SJCRH30 (cell line): ENCODE results near the gene SHC2. TPM values are rescaled to one million over a fixed set of nuclear protein-coding genes. Genes with fewer than 3 reads are reported as not detected.
A peak's percentile ranks its signal among the peaks of the same experiment; 100 is the strongest.
"Not testable (repeated sequence)": the region's sequence is repeated elsewhere in the genome, so short reads cannot be mapped to it uniquely, and the experiment has no call there.

Experiments
- DNase-seq, 2 experiments: peaks; one replicate each; pipeline ENCODE4 v3.0.0-alpha.2; 2015 to 2020
- H3K27ac ChIP-seq: fragments of 250-450 bp; sonication (Bioruptor Pico); 2 replicates; pipeline ENCODE4 v1.5.1; 2020; ENCODE audit warnings: mild to moderate bottlenecking, moderate library complexity
- H3K27me3 ChIP-seq: fragments of 250-450 bp; sonication (Bioruptor Pico); 2 replicates; pipeline ENCODE4 v1.5.1; 2020; ENCODE audit warnings: mild to moderate bottlenecking, moderate library complexity
- H3K36me3 ChIP-seq: fragments of 250-450 bp; sonication (Bioruptor Pico); 2 replicates; pipeline ENCODE4 v1.5.1; 2020; ENCODE audit warnings: mild to moderate bottlenecking, moderate library complexity
- H3K4me1 ChIP-seq: fragments of 250-450 bp; sonication (Bioruptor Pico); 2 replicates; pipeline ENCODE4 v1.5.1; 2020; ENCODE audit warnings: mild to moderate bottlenecking, moderate library complexity
- H3K4me3 ChIP-seq: fragments of 250-450 bp; sonication (Bioruptor Pico); 2 replicates; pipeline ENCODE4 v1.5.1; 2020; ENCODE audit warnings: mild to moderate bottlenecking, moderate library complexity
- H3K9me3 ChIP-seq: fragments of 250-450 bp; sonication (Bioruptor Pico); replicated peaks from 2 replicates; pipeline ENCODE4 v1.5.1; 2020; ENCODE audit warnings: mild to moderate bottlenecking, moderate library complexity
- total RNA-seq: library from RNA; depleted of rRNA; stranded (reverse); fragments of >200 nt; shearing (Covaris generic); gene quantifications from 2 replicates; pipeline ENCODE4 v1.2.3, GENCODE V29; 2014

The SHC2 gene
- total RNA-seq, 1 experiment from 2014 or later = 0.12 TPM

DNA sequence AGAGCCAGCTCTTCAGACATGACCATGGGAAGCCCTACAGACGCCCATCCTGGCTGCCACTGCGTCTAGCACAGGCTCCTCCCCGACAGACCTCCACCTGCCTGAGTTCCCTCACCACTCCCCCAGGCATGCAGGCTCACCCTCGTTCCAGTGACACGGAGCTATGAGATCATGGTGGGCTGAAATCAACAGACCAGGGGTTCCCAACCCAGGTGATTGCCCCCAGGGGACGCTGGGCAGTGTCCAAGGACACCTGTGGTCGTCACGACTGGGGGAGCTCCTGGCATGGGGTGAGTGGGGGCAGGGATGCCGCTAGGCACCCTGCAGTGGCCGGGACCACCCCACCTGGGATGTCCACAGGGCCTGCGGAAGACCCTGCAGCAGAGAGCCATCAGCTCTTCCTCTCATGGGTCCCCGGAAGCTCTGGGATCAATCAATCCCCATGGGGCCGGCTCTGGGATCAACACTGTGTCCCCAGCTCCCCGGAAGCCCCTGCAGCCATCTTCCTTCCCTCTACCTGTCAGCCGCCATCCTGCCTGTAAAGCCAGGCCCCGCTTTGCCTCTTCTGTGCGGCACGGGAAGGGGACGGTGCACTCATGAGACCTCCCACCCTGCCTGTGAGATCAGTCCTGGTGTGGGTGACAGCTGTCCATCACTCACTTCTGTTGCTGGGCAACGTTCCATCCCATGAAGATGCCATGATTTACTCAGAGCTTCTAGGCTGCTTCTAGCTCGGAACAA lies 22.7 kb upstream of the SHC2 start:
- Histone ChIP-seq H3K27ac (no peak overlapping the region), H3K9me3 (no peaks in the 10 kb centered on the region)
- DNase-seq = no peak

DNA sequence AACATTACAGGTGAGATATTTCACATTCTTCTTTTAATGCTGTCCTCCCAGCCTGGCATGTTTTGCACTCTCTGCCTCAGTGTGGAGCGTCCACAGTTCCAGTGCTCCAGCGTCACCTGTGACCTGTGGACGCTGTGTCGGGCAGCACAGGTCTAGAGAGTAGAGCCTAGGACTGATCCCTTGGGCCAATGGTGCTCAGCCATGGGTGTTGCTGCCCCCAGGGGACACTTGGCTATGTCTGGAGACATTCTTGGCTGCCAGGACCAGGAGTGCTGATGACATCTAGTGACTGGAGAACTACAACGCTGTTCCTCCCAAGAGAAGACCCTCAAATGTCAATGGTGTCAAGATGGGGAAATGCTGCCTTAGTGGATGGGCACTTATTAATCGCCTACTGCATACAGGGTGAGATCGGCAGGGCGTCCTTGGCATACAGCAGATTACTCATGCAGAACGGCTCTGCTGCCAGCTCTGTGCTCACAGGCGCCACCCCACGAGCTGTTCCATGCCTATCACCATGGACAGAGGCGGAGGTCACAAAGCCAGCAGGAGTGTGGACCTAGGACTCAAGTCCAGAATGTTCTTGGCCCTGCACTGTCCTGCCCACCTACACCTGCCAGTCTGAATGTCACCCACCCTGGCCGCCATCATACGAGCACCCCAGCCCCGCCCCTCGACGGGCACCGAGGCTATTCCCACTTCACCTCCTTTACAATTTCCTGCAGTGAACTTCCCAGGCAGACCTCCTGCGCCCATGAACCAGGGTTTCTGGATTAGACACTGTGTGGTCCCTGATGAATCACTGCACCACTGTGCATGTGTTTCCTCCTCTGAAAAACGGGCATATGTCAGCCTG lies 21.6 kb upstream of the SHC2 start:
- Histone ChIP-seq H3K9me3 (no peaks in the 10 kb centered on the region), H3K36me3 (no peaks in the 10 kb centered on the region), H3K27ac (no peak overlapping the region), H3K4me3 (no peak overlapping the region), H3K4me1 (peaks cover 9% of the 10 kb centered on the region; the same call in 1 of the 2 replicates), H3K27me3 (no peaks in the 10 kb centered on the region)
- no peak for DNase-seq

More for the DNA sequence above, 22.7 kb upstream of the SHC2 start:
- no peak overlapping the region for H3K4me3 ChIP-seq
- H3K36me3 ChIP-seq = no peaks in the 10 kb centered on the region
- H3K27me3 ChIP-seq = no peaks in the 10 kb centered on the region
- H3K4me1 ChIP-seq = peaks cover 9% of the 10 kb centered on the region; the same call in 1 of the 2 replicates

DNA sequence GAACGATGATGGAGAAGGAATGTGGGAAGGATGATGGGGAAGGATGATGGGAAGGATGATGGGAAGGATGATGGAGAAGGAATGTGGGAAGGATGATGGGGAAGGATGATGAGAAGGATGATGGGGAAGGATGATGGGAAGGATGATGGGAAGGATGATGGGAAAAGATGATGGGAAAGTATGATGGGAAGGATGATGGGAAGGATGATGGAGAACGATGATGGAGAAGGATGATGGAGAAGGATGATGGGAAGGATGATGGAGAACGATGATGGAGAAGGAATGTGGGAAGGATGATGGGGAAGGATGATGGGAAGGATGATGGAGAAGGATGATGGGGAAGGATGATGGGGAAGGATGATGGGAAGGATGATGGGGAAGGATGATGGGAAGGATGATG lies 20.3 kb upstream of the SHC2 start:
- not testable (repeated sequence) for H3K27ac ChIP-seq, H3K36me3 ChIP-seq, H3K9me3 ChIP-seq, H3K4me3 ChIP-seq, DNase-seq, H3K27me3 ChIP-seq, H3K4me1 ChIP-seq

DNA sequence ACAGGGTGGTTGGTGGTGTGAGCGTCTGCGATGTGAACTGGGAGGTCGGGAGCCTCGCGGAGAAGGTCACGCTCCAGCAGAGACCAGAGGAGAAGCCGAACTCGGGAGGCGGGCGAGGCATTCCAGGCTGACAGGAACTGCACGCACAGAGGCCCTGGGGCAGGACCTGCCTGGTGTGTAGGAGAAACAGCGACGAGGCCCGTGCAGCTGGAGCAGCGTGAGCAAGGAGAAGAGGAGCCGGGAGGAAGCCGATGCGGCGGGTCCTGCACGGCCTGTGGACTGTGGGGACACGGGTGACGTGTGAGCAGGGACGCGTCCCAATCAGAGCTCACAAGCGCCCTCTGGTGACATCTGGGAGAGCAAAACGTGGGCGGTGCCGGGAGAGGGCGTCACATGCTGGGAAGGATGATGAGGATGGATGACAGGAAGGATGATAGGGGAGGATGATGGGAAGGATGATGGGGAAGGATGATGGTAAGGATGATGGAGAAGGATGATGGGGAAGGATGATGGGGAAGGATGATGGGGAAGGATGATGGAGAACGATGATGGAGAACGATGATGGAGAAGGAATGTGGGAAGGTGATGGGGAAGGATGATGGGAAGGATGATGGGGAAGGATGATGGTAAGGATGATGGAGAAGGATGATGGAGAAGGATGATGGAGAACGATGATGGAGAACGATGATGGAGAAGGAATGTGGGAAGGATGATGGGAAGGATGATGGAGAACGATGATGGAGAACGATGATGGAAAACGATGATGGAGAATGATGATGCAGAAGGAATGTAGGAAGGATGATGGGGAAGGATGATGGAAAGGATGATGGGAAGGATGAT lies 19.4 kb upstream of the SHC2 start:
- DNase-seq = no peak
- Histone ChIP-seq H3K9me3 (no peaks in the 10 kb centered on the region), H3K4me3 (no peak overlapping the region), H3K27ac (no peak overlapping the region), H3K36me3 (no peaks in the 10 kb centered on the region), H3K27me3 (no peaks in the 10 kb centered on the region), H3K4me1 (no peaks in the 10 kb centered on the region; the same call in 1 of the 2 replicates)

DNA sequence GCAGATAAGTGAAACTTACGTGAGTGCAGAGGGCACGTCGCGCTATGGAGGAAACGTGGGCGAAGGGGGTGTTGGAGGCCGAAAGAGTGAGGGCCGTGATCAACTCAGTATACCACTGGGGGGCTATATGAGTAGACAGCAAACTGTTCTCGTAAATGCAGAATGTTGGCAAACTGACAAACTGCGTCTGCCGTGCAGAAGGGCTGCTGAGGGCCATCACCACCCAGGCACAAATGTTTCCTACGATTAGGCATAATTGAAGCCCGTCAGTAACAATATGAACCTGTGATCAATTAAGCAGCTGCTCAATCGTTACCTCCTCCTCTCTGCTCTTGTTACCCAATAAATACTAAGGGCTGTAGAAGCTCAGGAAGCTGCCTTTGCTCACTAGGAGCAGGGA lies 18.1 kb upstream of the SHC2 start:
- Histone ChIP-seq H3K27ac (no peak overlapping the region), H3K36me3 (no peaks in the 10 kb centered on the region), H3K4me3 (no peak overlapping the region), H3K27me3 (no peaks in the 10 kb centered on the region; the same call in 1 of the 2 replicates), H3K4me1 (no peaks in the 10 kb centered on the region), H3K9me3 (no peaks in the 10 kb centered on the region)
- no peak for DNase-seq

DNA sequence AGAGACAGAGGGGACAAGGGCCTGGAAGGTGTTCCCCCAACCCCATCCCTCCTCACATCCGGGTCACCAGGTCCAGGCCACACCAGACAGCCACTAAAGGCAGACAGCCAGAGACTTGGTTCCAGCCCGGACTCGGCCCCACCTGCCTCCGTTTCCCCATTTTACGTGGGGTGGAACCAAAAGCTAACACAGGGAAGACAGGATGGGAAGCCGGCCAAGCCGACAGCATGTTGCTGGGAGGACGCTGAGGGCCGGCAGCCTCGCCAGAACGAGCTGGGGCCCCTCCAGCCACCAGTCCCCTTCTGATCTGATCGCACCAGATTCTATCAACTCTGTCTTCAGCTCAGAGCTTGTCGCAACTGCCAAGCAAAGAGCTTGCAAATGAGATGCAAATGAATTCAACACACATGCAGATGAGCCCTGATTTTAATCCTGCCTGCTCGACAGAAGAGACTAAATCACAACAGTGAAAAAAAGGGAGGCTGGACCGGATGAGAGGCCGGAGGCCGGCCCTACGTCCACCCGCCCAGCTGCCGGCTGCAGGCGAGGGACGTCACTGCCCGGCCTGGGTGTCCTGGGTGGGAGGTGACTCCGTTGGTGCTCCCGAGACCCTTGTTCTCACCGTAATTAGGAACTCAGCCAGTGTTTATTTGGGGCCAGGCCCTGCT lies 17.5 kb upstream of the SHC2 start:
- no peak for DNase-seq
- H3K4me1 ChIP-seq = no peaks in the 10 kb centered on the region
- no peaks in the 10 kb centered on the region; the same call in 1 of the 2 replicates for H3K27me3 ChIP-seq
- H3K36me3 ChIP-seq = no peaks in the 10 kb centered on the region
- no peaks in the 10 kb centered on the region for H3K9me3 ChIP-seq
- H3K4me3 ChIP-seq = no peak overlapping the region
- no peak overlapping the region for H3K27ac ChIP-seq

DNA sequence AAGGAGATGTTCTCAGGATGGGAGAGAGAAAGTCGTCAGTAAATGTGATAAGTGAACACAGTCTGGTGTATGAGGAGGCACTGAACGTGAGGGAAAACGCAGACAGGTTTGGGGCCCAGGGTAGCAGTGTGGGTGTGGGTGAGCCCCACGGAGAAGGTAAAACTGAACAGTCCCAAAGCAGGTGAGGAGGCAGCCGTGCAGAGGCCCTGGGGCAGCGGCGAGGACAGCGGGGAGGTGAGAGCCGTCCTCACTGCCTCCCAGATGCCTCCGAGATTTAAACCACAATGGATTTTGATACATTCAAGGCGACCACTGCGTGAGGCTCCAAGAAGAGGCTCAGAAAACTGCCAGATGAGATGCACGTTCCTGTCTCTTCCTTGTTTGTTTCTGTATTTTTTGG lies 14.5 kb upstream of the SHC2 start:
- Histone ChIP-seq H3K9me3 (no peaks in the 10 kb centered on the region), H3K27ac (no peak overlapping the region), H3K27me3 (no peaks in the 10 kb centered on the region; the same call in 1 of the 2 replicates), H3K4me1 (no peaks in the 10 kb centered on the region), H3K36me3 (no peaks in the 10 kb centered on the region), H3K4me3 (no peak overlapping the region)
- DNase-seq = no peak

DNA sequence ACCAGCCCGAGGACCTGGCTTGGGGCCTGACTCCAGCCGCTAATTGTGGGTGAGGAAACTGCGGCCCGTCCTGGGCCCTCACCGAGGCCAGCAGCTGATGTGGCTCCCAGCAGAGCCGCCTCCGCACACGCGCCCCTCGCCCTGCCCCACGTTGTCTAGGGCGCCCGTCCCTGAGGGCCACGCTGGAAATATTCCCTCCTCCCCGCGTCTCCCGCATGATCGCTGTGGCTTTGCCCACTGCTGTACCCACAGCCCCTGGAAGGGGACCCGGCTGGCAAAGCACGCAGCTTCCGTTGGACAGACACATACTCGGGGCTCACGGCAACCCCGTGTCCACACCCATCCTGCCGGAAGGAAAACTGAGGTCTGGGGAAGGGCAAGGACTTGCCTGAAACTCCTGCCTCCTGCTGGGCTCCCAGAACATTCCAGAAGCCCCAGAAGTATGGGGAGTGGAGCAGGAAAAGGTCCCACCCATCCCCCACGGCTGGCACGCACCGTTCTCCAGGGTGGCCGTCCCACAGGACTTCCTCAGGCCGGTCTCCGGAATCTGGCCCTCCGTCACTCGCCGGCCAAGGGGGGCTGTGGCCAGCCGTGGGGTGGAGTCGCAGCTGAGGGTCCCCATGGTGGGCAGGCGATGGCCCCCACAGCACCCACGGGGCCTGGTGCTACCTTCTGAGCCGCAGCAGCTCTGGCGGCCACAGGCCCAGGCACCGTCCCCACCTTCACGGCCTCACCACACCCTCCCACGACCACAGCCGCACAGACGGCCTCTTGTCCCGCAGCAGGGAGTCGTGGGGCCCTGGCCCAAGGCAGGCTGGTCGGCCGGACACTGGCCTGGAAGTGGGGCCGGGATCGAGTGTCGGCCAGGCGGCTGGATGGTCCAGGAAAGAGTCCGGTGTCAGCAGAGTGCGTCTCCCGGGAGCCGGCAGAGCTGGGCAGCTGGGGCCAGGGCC lies 13.6 kb upstream of the SHC2 start:
- Histone ChIP-seq H3K9me3 (no peaks in the 10 kb centered on the region), H3K4me1 (no peaks in the 10 kb centered on the region), H3K27ac (no peak overlapping the region), H3K4me3 (no peak overlapping the region), H3K27me3 (no peaks in the 10 kb centered on the region; the same call in 1 of the 2 replicates), H3K36me3 (no peaks in the 10 kb centered on the region)
- DNase-seq = no peak

DNA sequence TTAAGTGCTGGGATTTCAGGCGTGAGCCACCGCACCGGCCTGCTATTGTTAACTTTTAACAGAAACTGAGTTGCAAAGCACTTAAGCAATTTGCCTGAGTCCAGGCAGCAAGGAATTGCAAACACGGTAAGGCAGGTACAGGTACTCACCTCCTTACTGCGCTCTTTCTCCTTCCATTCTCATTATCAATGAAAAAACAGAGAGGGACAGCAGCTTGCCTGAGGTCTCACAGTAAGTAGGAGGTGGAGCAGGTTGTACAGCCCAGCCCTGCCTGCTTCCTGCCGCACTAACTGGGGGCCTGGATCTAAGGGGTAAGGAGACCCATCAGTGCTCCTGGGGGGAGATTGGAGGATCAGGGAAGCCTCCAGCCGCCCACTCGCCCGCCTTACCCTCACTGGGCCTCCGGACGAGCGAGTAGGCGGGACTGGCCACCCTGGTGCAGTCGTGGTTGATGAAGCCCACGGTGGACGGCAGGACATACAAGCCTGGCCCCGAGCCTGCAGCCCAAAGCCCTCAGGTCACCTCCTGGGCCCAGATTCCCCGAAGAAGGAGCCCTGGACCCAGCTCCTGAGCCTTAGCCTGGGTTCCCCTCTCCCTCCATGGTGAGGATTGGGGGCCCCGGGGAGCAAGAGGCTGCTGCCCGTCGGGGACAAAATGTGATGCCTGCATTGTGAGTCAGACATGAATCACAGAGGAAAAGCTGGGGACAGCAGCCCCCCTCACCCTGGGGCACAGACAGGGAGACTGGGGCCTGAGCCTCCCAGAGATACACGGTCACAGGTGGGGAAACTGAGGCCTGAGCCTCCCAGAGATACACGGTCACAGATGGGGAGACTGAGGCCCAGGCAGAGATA lies 11.4 kb upstream of the SHC2 start:
- Histone ChIP-seq H3K4me1 (no peaks in the 10 kb centered on the region), H3K4me3 (no peak overlapping the region), H3K9me3 (no peaks in the 10 kb centered on the region), H3K36me3 (no peaks in the 10 kb centered on the region), H3K27me3 (no peaks in the 10 kb centered on the region; the same call in 1 of the 2 replicates), H3K27ac (no peak overlapping the region)
- DNase-seq = peak in 1 of 2 experiments; percentile 11

DNA sequence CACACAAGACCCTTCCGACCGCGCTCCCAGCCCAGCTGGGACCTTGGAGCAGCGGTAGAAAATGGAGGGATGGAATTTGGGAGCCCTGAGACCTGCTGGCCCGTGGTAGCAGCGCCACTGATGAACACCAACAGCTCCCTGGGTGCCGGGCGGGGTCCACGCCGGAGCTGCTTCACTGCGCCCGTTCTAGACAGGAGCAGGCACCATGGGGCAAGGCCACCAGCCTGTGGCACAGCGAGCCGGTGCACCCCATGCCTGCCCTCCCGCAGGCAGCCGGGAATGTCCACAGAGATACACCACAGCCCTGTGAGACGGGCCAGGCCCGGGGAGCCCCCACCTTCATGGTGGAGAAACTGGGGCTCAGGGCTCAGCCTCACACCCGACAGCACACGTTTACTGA lies 9.9 kb upstream of the SHC2 start:
- Histone ChIP-seq H3K27ac (no peak overlapping the region), H3K4me1 (no peaks in the 10 kb centered on the region), H3K9me3 (no peaks in the 10 kb centered on the region), H3K36me3 (no peaks in the 10 kb centered on the region), H3K4me3 (no peak overlapping the region), H3K27me3 (no peaks in the 10 kb centered on the region; the same call in 1 of the 2 replicates)
- no peak for DNase-seq

DNA sequence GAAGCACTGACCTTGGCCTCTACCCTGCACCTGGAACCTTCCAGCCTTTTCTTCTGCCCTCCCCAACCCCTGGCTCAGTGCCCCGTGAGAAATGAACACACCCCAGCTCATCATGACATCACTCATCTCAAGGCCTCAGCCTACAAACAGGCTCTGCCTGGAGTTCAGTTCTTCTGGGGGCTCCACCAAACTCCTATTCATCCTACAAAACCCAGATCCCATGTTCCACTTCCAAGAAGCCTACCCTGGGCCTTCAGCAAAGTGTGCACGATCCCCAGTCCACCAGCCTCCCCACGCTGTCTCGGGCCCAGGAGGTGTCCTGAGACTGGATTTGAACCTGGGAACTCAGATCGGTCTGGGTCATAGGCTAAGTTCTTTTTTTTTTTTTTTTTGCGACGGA lies 9.0 kb upstream of the SHC2 start:
- H3K4me3 ChIP-seq = no peak overlapping the region
- H3K9me3 ChIP-seq = no peaks in the 10 kb centered on the region
- H3K27ac ChIP-seq = no peak overlapping the region
- DNase-seq = no peak
- H3K4me1 ChIP-seq = no peaks in the 10 kb centered on the region
- H3K36me3 ChIP-seq = no peaks in the 10 kb centered on the region
- H3K27me3 ChIP-seq = no peaks in the 10 kb centered on the region; the same call in 1 of the 2 replicates

DNA sequence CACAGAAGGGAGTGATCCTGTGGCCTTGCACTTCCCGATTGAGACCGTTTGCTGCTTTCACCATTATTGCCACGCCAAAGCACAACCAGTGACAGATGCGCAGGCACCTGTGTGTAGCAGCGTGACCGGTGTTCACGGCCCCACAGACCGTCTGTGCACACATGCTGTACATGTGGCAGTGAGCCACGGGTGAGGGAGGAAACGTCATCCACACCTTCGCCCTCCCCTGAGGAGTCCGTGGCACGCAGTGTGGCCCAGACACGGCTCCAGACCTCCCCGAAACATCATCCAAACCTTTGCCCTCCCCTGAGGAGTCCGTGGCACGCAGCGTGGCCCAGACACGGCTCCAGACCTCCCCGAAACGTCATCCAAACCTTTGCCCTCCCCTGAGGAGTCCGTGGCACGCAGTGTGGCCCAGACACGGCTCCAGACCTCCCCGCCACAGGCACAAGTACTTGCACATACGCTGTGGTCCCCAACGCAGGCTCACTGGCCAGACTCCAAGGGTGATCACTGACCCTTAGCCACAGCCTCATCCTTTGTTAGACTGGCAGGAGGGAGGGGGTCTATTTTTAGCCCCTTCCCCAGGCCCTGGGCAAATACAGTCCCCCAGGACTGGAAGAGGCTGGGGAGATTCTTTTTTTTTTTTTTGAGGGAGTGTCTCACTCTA lies 7.9 kb upstream of the SHC2 start:
- no peak for DNase-seq
- no peaks in the 10 kb centered on the region for H3K27me3 ChIP-seq
- H3K4me3 ChIP-seq = no peak overlapping the region
- H3K9me3 ChIP-seq = no peaks in the 10 kb centered on the region
- no peaks in the 10 kb centered on the region for H3K36me3 ChIP-seq
- no peaks in the 10 kb centered on the region for H3K4me1 ChIP-seq
- H3K27ac ChIP-seq = no peak overlapping the region
